Mesodermal cell (in vitro differentiated cells): ENCODE results near the gene AHCY.
"Not testable (repeated sequence)": the region's sequence is repeated elsewhere in the genome, so short reads cannot be mapped to it uniquely, and the experiment has no call there.

Experiments used
- H3K27ac ChIP-seq: 2 replicates; pipeline ENCODE4 v1.7.0; 2013; ENCODE audit warnings: mild to moderate bottlenecking, low read depth, low read length, moderate library complexity; ENCODE audit not compliant: severe bottlenecking
- H3K36me3 ChIP-seq: 2 replicates; pipeline ENCODE4 v1.7.1; 2013; ENCODE audit warnings: mild to moderate bottlenecking, low read length, moderate library complexity; ENCODE audit not compliant: control insufficient read depth, insufficient read depth
- H3K4me1 ChIP-seq: one replicate; pipeline ENCODE4 v1.7.1; 2013; ENCODE audit warnings: mild to moderate bottlenecking, low read length; ENCODE audit not compliant: insufficient read depth, control insufficient read depth, poor library complexity, severe bottlenecking
- H3K4me3 ChIP-seq: 2 replicates; pipeline ENCODE4 v1.7.0; 2013; ENCODE audit warnings: low read length, control low read depth, mild to moderate bottlenecking; ENCODE audit not compliant: insufficient read depth, poor library complexity, severe bottlenecking; ENCODE audit errors: extremely low read depth
- H3K9me3 ChIP-seq: 2 replicates; pipeline ENCODE4 v1.7.1; 2013; ENCODE audit warnings: mild to moderate bottlenecking, low read length, moderate library complexity; ENCODE audit not compliant: control insufficient read depth
- WGBS, 2 experiments: methylation state at CpG; one replicate each; pipeline ENCODE4 v1.1.5; 2013; ENCODE audit warnings: missing lambda C conversion rate in 2 of 2; ENCODE audit not compliant: insufficient coverage in 2 of 2; 5-methylcytosine and 5-hydroxymethylcytosine counted together

Gene AHCY

GRCh38 chr20:34295284-34295683 is 7.9 kb downstream of the AHCY start:
- Histone ChIP-seq H3K9me3 (no peaks in the 10 kb centered on the region), H3K27ac (no peak overlapping the region), H3K36me3 (peaks cover 74% of the 10 kb centered on the region), H3K4me1 (peaks cover 2% of the 10 kb centered on the region), H3K4me3 (no peak overlapping the region)
- 95% methylated on average over 21 to 24 of the region's 24 CpGs for WGBS, 2 experiments

DNA sequence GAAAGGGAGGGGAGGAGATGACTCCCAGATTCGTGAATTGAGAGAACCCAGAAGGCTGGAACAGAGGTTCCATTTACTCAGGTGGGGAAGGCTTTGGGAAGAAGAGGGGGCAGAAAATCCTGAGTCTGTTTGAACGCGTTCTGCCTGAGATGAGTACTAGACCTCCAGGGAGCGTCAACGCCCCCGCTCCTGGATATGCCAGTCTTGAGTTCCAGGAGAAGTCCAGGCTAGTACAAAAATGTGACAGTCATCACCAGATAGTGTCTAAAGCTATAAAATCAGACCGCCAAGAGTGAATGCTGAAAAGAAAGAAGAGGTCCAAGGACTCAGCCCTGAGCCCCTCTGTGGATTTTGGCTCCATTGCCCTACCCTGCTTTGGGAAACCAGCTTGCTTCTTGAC is 8.6 kb downstream of the AHCY start:
- Histone ChIP-seq H3K27ac (no peak overlapping the region), H3K4me1 (peaks cover 2% of the 10 kb centered on the region), H3K9me3 (no peaks in the 10 kb centered on the region), H3K4me3 (no peak overlapping the region), H3K36me3 (peaks cover 74% of the 10 kb centered on the region)
- WGBS, 2 experiments = 96 to 98% methylated on average over 7 of the region's 7 CpGs

GRCh38 chr20:34293589-34293988 is 9.6 kb downstream of the AHCY start:
- no peak overlapping the region for H3K27ac ChIP-seq
- no peak overlapping the region for H3K4me3 ChIP-seq
- no peaks in the 10 kb centered on the region for H3K9me3 ChIP-seq
- WGBS, 2 experiments = 98 to 99% methylated on average over 4 to 6 of the region's 7 CpGs
- H3K36me3 ChIP-seq = peaks cover 73% of the 10 kb centered on the region
- peaks cover 2% of the 10 kb centered on the region for H3K4me1 ChIP-seq

GRCh38 chr20:34293119-34293518 is 10.0 kb downstream of the AHCY start:
- Histone ChIP-seq H3K27ac (no peak overlapping the region), H3K36me3 (peaks cover 78% of the 10 kb centered on the region), H3K4me3 (no peak overlapping the region), H3K4me1 (peaks cover 2% of the 10 kb centered on the region), H3K9me3 (no peaks in the 10 kb centered on the region)
- 86 to 92% methylated on average over 4 to 5 of the region's 5 CpGs for WGBS, 2 experiments

GRCh38 chr20:34292496-34292895 is 10.7 kb downstream of the AHCY start:
- Histone ChIP-seq H3K9me3 (no peaks in the 10 kb centered on the region), H3K36me3 (peaks cover 84% of the 10 kb centered on the region), H3K27ac (no peak overlapping the region), H3K4me1 (peaks cover 2% of the 10 kb centered on the region), H3K4me3 (no peak overlapping the region)
- 100% methylated on average over 2 of the region's 3 CpGs; no CpG with 5 or more reads in 1 of the 2 experiments for WGBS, 2 experiments

- H3K4me1 ChIP-seq = peaks cover 2% of the 10 kb centered on the region
- no peak overlapping the region for H3K4me3 ChIP-seq
- H3K27ac ChIP-seq = no peak overlapping the region
- peaks cover 89% of the 10 kb centered on the region for H3K36me3 ChIP-seq
- WGBS, 2 experiments = 84 to 100% methylated on average over 6 to 8 of the region's 11 CpGs
- H3K9me3 ChIP-seq = no peaks in the 10 kb centered on the region
These were observed 12.7 kb downstream of the AHCY start for GRCh38 chr20:34290471-34290870.

- not testable (repeated sequence) for H3K4me3 ChIP-seq, H3K27ac ChIP-seq, H3K4me1 ChIP-seq, H3K9me3 ChIP-seq
- H3K36me3 ChIP-seq = peaks cover 89% of the 10 kb centered on the region
- WGBS, 2 experiments = 90 to 100% methylated on average over 5 of the region's 5 CpGs
These were observed 15.7 kb downstream of the AHCY start for GRCh38 chr20:34287500-34287899.

DNA sequence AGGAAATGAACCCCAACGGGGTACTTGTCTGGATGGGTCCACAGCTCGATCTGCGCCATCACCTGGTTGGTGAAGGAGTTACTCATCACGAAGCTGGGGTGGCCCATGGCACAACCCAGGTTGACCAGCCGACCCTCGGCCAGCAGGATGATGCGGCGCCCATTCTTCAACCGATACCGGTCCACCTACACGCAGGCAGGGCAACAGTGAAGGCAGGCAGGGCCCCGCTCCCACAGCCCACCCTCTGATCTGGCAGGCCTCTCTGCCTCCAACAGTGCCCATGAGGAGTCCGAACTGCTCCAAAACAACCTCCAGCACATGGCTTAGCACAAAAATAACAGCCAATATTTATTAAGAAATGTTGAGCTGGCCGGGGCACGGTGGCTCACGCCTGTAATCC is 17.7 kb downstream of the AHCY start:
- H3K36me3 ChIP-seq = peaks cover 89% of the 10 kb centered on the region
- H3K9me3 ChIP-seq = no peaks in the 10 kb centered on the region
- no peaks in the 10 kb centered on the region for H3K4me1 ChIP-seq
- H3K4me3 ChIP-seq = no peak overlapping the region
- 95 to 96% methylated on average over 15 to 16 of the region's 16 CpGs for WGBS, 2 experiments
- no peak overlapping the region for H3K27ac ChIP-seq

GRCh38 chr20:34283844-34284243 is 19.3 kb downstream of the AHCY start:
- no peak overlapping the region for H3K4me3 ChIP-seq
- no peaks in the 10 kb centered on the region for H3K4me1 ChIP-seq
- WGBS, 2 experiments = 100% methylated on average over 1 of the region's 1 CpG; no CpG with 5 or more reads in 1 of the 2 experiments
- H3K9me3 ChIP-seq = no peaks in the 10 kb centered on the region
- H3K36me3 ChIP-seq = peaks cover 93% of the 10 kb centered on the region
- no peak overlapping the region for H3K27ac ChIP-seq

- WGBS, 2 experiments = 100% methylated on average over 2 of the region's 4 CpGs
- H3K27ac ChIP-seq = no peak overlapping the region
- no peaks in the 10 kb centered on the region for H3K9me3 ChIP-seq
- no peak overlapping the region for H3K4me3 ChIP-seq
- peaks cover 91% of the 10 kb centered on the region for H3K36me3 ChIP-seq
- H3K4me1 ChIP-seq = no peaks in the 10 kb centered on the region
These were observed 21.1 kb downstream of the AHCY start for GRCh38 chr20:34282041-34282440.

DNA sequence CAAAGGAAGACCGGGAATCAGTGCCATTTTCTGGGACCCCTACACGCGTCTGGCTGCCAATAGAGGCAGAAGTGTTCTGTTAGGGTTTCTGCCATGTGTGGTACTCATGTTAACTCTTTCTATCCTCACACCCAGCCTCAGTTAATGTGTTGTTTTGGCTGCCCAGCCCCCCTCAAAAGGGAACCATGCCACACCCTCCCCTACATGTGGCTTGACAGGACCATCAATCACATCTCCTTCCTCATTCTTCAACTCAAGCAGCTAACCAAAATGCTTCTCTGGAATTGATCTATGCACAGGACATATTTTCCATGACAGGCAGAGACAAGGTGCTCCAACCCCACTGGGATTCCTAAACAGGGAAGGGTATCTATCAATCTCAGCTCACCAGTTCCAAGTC is 22.0 kb downstream of the AHCY start:
- no peaks in the 10 kb centered on the region for H3K9me3 ChIP-seq
- WGBS, 2 experiments = 87 to 100% methylated on average over 1 to 3 of the region's 3 CpGs
- H3K4me3 ChIP-seq = no peak overlapping the region
- peaks cover 93% of the 10 kb centered on the region for H3K36me3 ChIP-seq
- no peak overlapping the region for H3K27ac ChIP-seq
- no peaks in the 10 kb centered on the region for H3K4me1 ChIP-seq
